ENCODE data around the gene GCKR.

GRCh38 chr2:27520316-27520715 is 23.7 kb downstream of the GCKR start:
- TF ChIP-seq, protein P1, sequence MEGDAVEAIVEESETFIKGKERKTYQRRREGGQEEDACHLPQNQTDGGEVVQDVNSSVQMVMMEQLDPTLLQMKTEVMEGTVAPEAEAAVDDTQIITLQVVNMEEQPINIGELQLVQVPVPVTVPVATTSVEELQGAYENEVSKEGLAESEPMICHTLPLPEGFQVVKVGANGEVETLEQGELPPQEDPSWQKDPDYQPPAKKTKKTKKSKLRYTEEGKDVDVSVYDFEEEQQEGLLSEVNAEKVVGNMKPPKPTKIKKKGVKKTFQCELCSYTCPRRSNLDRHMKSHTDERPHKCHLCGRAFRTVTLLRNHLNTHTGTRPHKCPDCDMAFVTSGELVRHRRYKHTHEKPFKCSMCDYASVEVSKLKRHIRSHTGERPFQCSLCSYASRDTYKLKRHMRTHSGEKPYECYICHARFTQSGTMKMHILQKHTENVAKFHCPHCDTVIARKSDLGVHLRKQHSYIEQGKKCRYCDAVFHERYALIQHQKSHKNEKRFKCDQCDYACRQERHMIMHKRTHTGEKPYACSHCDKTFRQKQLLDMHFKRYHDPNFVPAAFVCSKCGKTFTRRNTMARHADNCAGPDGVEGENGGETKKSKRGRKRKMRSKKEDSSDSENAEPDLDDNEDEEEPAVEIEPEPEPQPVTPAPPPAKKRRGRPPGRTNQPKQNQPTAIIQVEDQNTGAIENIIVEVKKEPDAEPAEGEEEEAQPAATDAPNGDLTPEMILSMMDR (conservative IDR thresholded peaks at IDR 0.05), result no peak
- no peak for TF ChIP-seq ZFX (IDR thresholded peaks at IDR 0.05)
